PC-3 (cell line): ENCODE data around the gene SMPDL3B. TPM values are rescaled to one million over a fixed set of nuclear protein-coding genes. Genes with fewer than 3 reads are reported as not detected.
A peak's percentile ranks its signal among the peaks of the same experiment; 100 is the strongest.

ENCODE experiments used
- ATAC-seq: fragments of 200-7000 bp; cut with Tn5 transposase; 2 replicates; pipeline ENCODE4 v1.9.1; 2020; ENCODE audit warnings: mild to moderate bottlenecking, moderate library complexity
- BruUV-seq: library from RNA; stranded (reverse); fragments of 400-500 nt; replicated peaks from 2 replicates; lab custom pipeline; 2021; lab: Mats Ljungman, UMichigan
- CTCF ChIA-PET: fragments of 300-600 bp; sonication (Branson Sonifier 250); formaldehyde crosslinking; loops from one replicate; lab custom pipeline; 2022; ENCODE audit warnings: antibody characterized with exemption; lab: Charles Lee
- POLR2A ChIA-PET: fragments of 300-600 bp; sonication (Branson Sonifier 250); formaldehyde crosslinking; loops from one replicate; lab custom pipeline; 2022; ENCODE audit warnings: antibody characterized with exemption; ENCODE audit not compliant: unreplicated experiment; lab: Charles Lee
- DNase-seq: peaks from one replicate; pipeline ENCODE4 v3.0.0-alpha.2; 2015
- H2AFZ ChIP-seq: fragments of 300-600 bp; sonication (generic); 2 replicates; pipeline ENCODE4 v1.6.0; 2016; ENCODE audit warnings: antibody characterized with exemption, low read length
- H3F3A ChIP-seq: fragments of 300-600 bp; sonication (generic); one replicate; pipeline ENCODE4 v1.6.0; 2017; ENCODE audit warnings: antibody characterized with exemption, low read length, control low read depth, mild to moderate bottlenecking; ENCODE audit not compliant: unreplicated experiment
- H3K27ac ChIP-seq: fragments of 300-600 bp; sonication (generic); 2 replicates; pipeline ENCODE4 v1.5.1; 2016; ENCODE audit warnings: mild to moderate bottlenecking, low read length
- H3K27me3 ChIP-seq: fragments of 300-600 bp; sonication (generic); 2 replicates; pipeline ENCODE4 v1.6.1; 2016; ENCODE audit warnings: low read length, mixed read lengths
- H3K36me3 ChIP-seq: fragments of 300-600 bp; sonication (generic); 2 replicates; pipeline ENCODE4 v1.6.1; 2016; ENCODE audit warnings: low read depth, mixed run types, low read length, mixed read lengths
- H3K4me1 ChIP-seq: fragments of 300-600 bp; sonication (generic); 2 replicates; pipeline ENCODE4 v1.5.1; 2016; ENCODE audit warnings: low read length; ENCODE audit not compliant: insufficient read depth
- H3K4me2 ChIP-seq: fragments of 300-600 bp; sonication (generic); 2 replicates; pipeline ENCODE4 v1.6.0; 2016; ENCODE audit warnings: low read length
- H3K4me3 ChIP-seq: fragments of 300-600 bp; sonication (generic); 2 replicates; pipeline ENCODE4 v1.5.1; 2016; ENCODE audit warnings: mild to moderate bottlenecking, low read length, mixed read lengths
- H3K79me2 ChIP-seq: fragments of 300-600 bp; sonication (generic); 2 replicates; pipeline ENCODE4 v1.6.1; 2017; ENCODE audit warnings: low read length, mixed read lengths
- H3K9ac ChIP-seq: fragments of 300-600 bp; sonication (generic); 2 replicates; pipeline ENCODE4 v1.6.0; 2016; ENCODE audit warnings: mild to moderate bottlenecking, low read length
- H3K9me2 ChIP-seq: fragments of 300-600 bp; sonication (generic); replicated peaks from 2 replicates; pipeline ENCODE4 v1.6.1; 2016; ENCODE audit warnings: mixed run types, low read length, mixed read lengths
- H3K9me3 ChIP-seq: fragments of 300-600 bp; sonication (generic); 2 replicates; pipeline ENCODE4 v1.6.1; 2016; ENCODE audit warnings: low read length, mixed read lengths
- H4K20me1 ChIP-seq: fragments of 300-600 bp; sonication (generic); 2 replicates; pipeline ENCODE4 v1.6.1; 2016; ENCODE audit warnings: low read length, mixed read lengths
- CTCF ChIP-seq: fragments of 300-600 bp; sonication (generic); conservative IDR thresholded peaks from 2 replicates; pipeline ENCODE4 v1.5.1; 2017; ENCODE audit warnings: antibody characterized with exemption, low read depth, mild to moderate bottlenecking, low read length
- EZH2 ChIP-seq: fragments of 300-600 bp; sonication (generic); IDR thresholded peaks from one replicate; pipeline ENCODE4 v1.6.1; 2017; ENCODE audit warnings: antibody characterized with exemption, mild to moderate bottlenecking, low read length; ENCODE audit not compliant: unreplicated experiment
- EZH2phosphoT487 ChIP-seq: fragments of 300-600 bp; sonication (generic); IDR thresholded peaks from 2 replicates; pipeline ENCODE4 v1.6.1; 2018; ENCODE audit warnings: mild to moderate bottlenecking, antibody characterized with exemption, low read length, borderline replicate concordance
- intact Hi-C: fragments of 100-400 bp; cut with micrococcal nuclease; formaldehyde crosslinking; loops from 2 replicates; pipeline ENCODE4 v1.9.0; 2023
- total RNA-seq: library from RNA; depleted of rRNA; stranded (reverse); fragments of >200 nt; gene quantifications from 2 replicates; pipeline ENCODE4 v1.2.3, GENCODE V29; 2014

The SMPDL3B gene
- total RNA-seq, 1 experiment from 2014 or later, result 19.6 TPM

GRCh38 chr1:27960762-27961645, 26.2 kb downstream of the SMPDL3B start:
- peak; percentile 10; the same call in 1 of the 2 replicates for ATAC-seq
- Histone ChIP-seq H2AFZ (no peak overlapping the region), H3K9me3 (no peaks in the 10 kb centered on the region), H3K27ac (no peak overlapping the region), H3K9ac (peak overlapping the region; percentile 73; the same call in 1 of the 2 replicates), H4K20me1 (no peaks in the 10 kb centered on the region), H3K27me3 (no peaks in the 10 kb centered on the region), H3K4me1 (peaks cover 26% of the 10 kb centered on the region), H3K4me2 (peak overlapping the region; percentile 93), H3K79me2 (peaks cover 37% of the 10 kb centered on the region), H3F3A (no peaks in the 10 kb centered on the region), H3K9me2 (no peaks in the 10 kb centered on the region), H3K4me3 (peak overlapping the region; percentile 74), H3K36me3 (peaks cover 3% of the 10 kb centered on the region; the same call in 1 of the 2 replicates)
- TSS peak; percentile 34 for BruUV-seq
- ChIA-PET CTCF (no interaction called here), POLR2A (no interaction called here)
- TF ChIP-seq EZH2phosphoT487 (no peak), EZH2 (no peak), CTCF (no peak)
- intact Hi-C loops, result no loop called here
- peak; percentile 40 for DNase-seq

- Histone ChIP-seq H4K20me1 (no peaks in the 10 kb centered on the region), H3K4me2 (peak overlapping the region; percentile 93), H2AFZ (no peak overlapping the region), H3K9me3 (no peaks in the 10 kb centered on the region), H3K27me3 (no peaks in the 10 kb centered on the region), H3K9me2 (no peaks in the 10 kb centered on the region), H3F3A (no peaks in the 10 kb centered on the region), H3K36me3 (peaks cover 3% of the 10 kb centered on the region; the same call in 1 of the 2 replicates), H3K9ac (no peak overlapping the region), H3K4me1 (peaks cover 31% of the 10 kb centered on the region), H3K79me2 (peaks cover 37% of the 10 kb centered on the region), H3K27ac (no peak overlapping the region), H3K4me3 (peak overlapping the region; percentile 74; the same call in 1 of the 2 replicates)
- DNase-seq (peak; percentile 18), ATAC-seq (no peak)
- ChIA-PET POLR2A (no interaction called here), CTCF (interaction anchor here (0.6 to 0.7 kb wide), 2 partner anchors 150 to 163 kb away, joined by 3 to 6 read pairs; no protein-coding TSS in a partner anchor)
- no peak for TF ChIP-seq EZH2phosphoT487
- no peak for TF ChIP-seq CTCF
- TF ChIP-seq EZH2, result no peak
- intact Hi-C loops, result no loop called here
- no TSS peak for BruUV-seq
Measured at GRCh38 chr1:27961646-27962221, 26.9 kb downstream of the SMPDL3B start.
